GM21619 (cell line): ENCODE data around the gene ABCC2.

Experiments
- ATAC-seq: cut with Tn5 transposase; IDR thresholded peaks from one replicate; pipeline ENCODE4 v1.9.1; 2021; ENCODE audit not compliant: unreplicated experiment

Gene ABCC2

GRCh38 chr10:99770408-99771045 lies 11.9 kb upstream of the ABCC2 start:
- ATAC-seq: no peak

- no peak for ATAC-seq
Observed at GRCh38 chr10:99775850-99776249, 6.6 kb upstream of the ABCC2 start.

GRCh38 chr10:99777918-99778714 lies 4.3 kb upstream of the ABCC2 start:
- no peak for ATAC-seq

GRCh38 chr10:99779335-99779734 lies 3.1 kb upstream of the ABCC2 start:
- no peak for ATAC-seq

- no peak for ATAC-seq
Observed at GRCh38 chr10:99781734-99782429, 558 bp upstream of the ABCC2 start.

GRCh38 chr10:99784016-99784726 lies 1.7 kb downstream of the ABCC2 start:
- ATAC-seq: no peak

- no peak for ATAC-seq
Observed at GRCh38 chr10:99784727-99785441, 2.4 kb downstream of the ABCC2 start.

GRCh38 chr10:99785646-99786045 lies 3.2 kb downstream of the ABCC2 start:
- no peak for ATAC-seq

- ATAC-seq: no peak
Observed at GRCh38 chr10:99787311-99787710, 4.9 kb downstream of the ABCC2 start.

GRCh38 chr10:99787782-99788445 lies 5.5 kb downstream of the ABCC2 start:
- no peak for ATAC-seq

GRCh38 chr10:99788598-99789256 lies 6.3 kb downstream of the ABCC2 start:
- ATAC-seq: no peak

GRCh38 chr10:99791831-99792230 lies 9.4 kb downstream of the ABCC2 start:
- ATAC-seq: no peak

GRCh38 chr10:99793819-99794218 lies 11.4 kb downstream of the ABCC2 start:
- no peak for ATAC-seq

- ATAC-seq: no peak
Observed at GRCh38 chr10:99796928-99797327, 14.5 kb downstream of the ABCC2 start.

GRCh38 chr10:99798031-99798430 lies 15.6 kb downstream of the ABCC2 start:
- no peak for ATAC-seq

- no peak for ATAC-seq
Observed at GRCh38 chr10:99798920-99799319, 16.5 kb downstream of the ABCC2 start.

GRCh38 chr10:99799613-99800012 lies 17.2 kb downstream of the ABCC2 start:
- ATAC-seq: no peak

GRCh38 chr10:99804471-99804870 lies 22.0 kb downstream of the ABCC2 start:
- no peak for ATAC-seq

- ATAC-seq: no peak
Observed at GRCh38 chr10:99805190-99805589, 22.8 kb downstream of the ABCC2 start.

GRCh38 chr10:99806091-99806490 lies 23.7 kb downstream of the ABCC2 start:
- ATAC-seq: no peak
